ENCODE measurements around the gene RNASE1.
"Not testable (repeated sequence)": the region's sequence is repeated elsewhere in the genome, so short reads cannot be mapped to it uniquely, and the experiment has no call there.

Gene RNASE1

DNA sequence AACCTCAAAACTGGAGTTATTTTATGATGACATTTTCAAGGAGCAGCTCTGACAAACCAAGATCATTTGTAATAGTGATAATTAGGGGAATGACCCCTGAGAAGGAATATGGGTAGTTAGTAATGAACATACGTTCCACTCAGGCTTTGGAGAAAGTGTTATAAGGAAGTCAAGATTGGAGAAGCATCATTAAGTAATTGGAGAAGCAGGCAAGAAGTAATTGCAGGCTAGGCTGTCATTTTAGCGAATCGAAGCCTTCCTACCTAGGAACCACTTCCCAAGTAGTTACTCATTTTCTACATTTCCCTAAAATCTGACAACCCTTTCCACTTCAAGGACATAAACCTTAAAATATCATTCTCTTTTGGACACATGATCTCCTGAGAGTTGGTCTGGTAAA, 33.2 kb downstream of the RNASE1 start:
- no peak for DNase-seq

DNA sequence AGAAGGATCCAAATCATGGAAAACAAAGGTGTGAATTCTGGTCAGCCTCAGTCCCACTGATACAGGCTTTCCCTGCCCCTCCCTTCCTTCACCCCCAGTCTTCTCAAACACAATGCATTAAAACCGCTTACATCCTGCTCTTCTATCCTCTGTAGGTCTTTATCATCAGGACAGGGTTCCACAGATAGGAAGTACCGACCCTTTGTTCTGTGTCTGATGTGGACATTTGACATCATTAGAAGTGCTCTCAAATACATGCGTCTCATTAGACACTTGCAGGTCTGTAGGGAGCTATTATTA, 34.1 kb downstream of the RNASE1 start:
- no peak for DNase-seq

DNA sequence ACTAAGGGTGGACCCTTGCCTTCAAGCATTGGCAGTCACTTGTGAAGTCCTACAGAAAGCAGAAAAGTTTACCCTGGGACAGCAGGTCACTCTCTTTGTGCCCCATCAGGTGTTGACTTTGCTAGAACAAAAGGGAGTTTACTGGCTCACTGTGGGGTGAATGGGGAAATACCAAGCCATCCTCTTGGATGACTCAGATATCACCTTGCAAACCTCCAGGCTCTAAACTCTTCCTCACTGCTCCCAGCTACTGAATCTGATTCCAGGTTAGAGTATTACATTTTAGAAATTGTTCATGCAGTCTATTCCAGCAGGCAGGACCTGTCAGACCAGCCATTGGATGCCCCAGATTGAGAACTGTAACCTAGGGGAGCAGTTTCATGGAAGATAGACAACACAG, 41.7 kb downstream of the RNASE1 start:
- no peak for DNase-seq

DNA sequence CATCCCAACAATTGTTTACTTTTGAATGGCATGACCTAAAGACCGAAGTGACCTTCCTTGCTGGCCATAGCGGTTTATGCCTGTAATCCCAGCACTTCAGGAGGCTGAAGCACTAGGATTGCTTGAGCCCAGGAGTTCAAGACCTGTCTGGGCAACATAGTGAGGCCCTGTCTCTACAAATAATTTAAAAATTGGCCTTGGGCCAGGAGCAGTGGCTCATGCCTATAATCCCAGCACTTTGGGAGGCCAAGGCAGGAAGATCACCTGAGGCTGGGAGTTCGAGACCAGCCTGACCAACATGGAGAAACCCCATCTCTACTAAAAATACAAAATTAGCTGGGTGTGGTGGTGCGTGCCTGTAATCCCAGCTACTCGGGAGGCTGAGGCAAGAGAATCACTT, 43.2 kb downstream of the RNASE1 start:
- not testable (repeated sequence) for DNase-seq

DNA sequence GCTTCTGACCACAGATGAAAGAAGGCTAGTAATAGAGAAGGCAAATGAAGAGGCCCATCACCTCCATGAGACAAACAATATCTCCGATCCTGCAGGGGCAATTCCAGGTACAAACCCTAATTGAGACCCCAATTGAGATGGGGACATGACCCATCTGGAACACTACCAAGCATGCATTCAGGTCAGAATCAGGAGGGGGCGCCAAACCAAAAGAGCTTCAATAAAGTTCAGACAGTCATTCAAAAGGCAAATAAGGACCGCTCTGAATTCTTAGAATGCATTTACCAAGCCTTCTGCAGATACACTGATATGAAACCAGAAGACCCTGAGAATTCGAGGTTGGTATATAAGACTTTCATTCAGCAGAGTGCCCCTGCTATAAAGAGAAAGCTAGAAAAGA, 44.7 kb downstream of the RNASE1 start:
- DNase-seq: no peak

DNA sequence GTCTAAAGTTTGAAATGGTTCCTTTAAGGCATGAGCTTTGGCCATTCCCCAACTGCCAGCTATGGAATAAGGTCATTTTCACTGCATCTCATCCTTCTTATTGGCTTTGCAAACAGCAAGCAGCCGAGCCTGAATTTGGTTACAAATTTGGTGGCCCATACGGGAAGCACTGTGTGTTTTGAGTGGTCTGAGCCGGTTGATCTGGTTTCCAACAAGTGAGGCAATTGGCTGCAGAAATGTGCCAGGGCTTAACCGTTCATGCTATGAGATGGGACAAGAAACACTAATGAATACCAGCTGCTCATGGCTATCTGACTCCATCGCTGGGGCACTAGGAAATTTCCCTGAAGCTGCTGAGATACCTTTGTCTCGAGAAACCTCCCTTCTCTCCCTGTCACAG, 47.6 kb downstream of the RNASE1 start:
- no peak for DNase-seq

DNA sequence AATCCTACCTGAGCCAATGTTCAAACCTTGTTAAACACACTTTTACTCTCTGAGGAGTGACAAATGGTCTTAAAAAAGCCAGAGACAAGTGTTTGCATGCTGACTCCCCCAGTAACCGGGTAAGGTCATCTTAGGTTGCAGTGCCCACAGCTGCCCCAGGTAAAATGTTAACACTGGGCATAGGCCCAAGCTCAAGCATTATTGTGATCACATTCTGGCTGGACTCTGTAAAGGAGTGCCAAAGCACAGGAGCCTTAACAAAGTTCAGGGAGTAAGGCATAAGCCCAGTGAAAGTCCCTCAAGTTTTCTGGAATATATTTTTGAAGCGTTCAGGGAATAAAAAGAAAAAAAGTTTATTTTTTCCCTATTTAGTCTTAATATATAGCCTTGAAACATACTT, 48.3 kb downstream of the RNASE1 start:
- DNase-seq: no peak

DNA sequence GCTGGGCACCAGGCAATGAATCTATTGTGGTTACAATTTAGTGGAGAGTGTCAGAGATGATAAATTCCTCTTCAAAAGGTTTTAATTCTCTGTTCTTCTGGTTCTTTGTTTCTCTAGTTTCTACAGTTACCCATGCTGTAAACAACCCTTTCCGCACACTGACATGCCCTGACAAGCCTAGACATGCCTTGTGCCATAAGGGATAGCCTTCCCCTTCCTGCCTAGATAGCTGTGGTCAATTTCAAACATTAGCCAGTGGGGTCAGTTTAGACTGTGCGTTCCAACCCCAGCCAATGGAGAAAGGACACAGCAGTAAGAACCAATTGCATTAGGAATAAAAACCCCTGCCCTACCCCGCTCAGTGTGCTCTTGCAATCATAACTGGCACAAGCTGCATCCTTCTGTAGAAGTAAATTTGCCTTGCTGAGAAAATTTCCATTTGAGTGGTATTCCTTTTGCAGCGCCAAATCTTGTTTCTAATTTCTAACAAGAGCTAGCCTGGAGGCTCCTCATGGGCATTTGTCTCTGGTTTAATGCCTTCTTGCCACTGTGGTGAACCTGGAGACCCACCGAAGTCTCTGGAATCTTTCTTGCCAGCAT, 50.6 kb downstream of the RNASE1 start:
- DNase-seq: no peak

Data from fibroblast of skin of right biceps (primary cell).